Esophagus (tissue), 2 donors: ENCODE results near the gene MMP15. TPM values are rescaled to one million over a fixed set of nuclear protein-coding genes. Genes with fewer than 3 reads are reported as not detected.

Source experiments
- H3K27ac ChIP-seq, 2 donors: one replicate each; pipeline ENCODE4 v1.5.1; 2013; ENCODE audit warnings: low read depth in 2 of 2, mild to moderate bottlenecking in 2 of 2, inconsistent platforms in 1 of 2, low read length in 1 of 2, moderate library complexity in 1 of 2
- H3K27me3 ChIP-seq, 2 donors: one replicate each; pipeline ENCODE4 v1.6.1; 2013; ENCODE audit warnings: low read length in 2 of 2, control low read depth in 1 of 2, mild to moderate bottlenecking in 1 of 2; ENCODE audit not compliant: insufficient read depth in 2 of 2, control insufficient read depth in 1 of 2
- H3K36me3 ChIP-seq, 2 donors: one replicate each; pipeline ENCODE4 v1.6.1; 2013; ENCODE audit warnings: low read length in 1 of 2; ENCODE audit not compliant: control insufficient read depth in 2 of 2, insufficient read depth in 2 of 2
- H3K4me1 ChIP-seq, 2 donors: one replicate each; pipeline ENCODE4 v1.6.1; 2013; ENCODE audit warnings: low read length in 1 of 2; ENCODE audit not compliant: control insufficient read depth in 2 of 2, insufficient read depth in 2 of 2
- H3K4me3 ChIP-seq, 2 donors: one replicate each; pipeline ENCODE4 v1.5.1; 2013; ENCODE audit warnings: low read length in 2 of 2, mild to moderate bottlenecking in 2 of 2, low read depth in 1 of 2, moderate library complexity in 1 of 2
- H3K9me3 ChIP-seq, 2 donors: one replicate each; pipeline ENCODE4 v1.6.1; 2013; ENCODE audit warnings: mild to moderate bottlenecking in 2 of 2, low read depth in 1 of 2, low read length in 1 of 2, moderate library complexity in 1 of 2; ENCODE audit not compliant: control insufficient read depth in 2 of 2, insufficient read depth in 1 of 2
- WGBS, 2 donors: extraction: QIAGEN DNeasy Blood & Tissue Kit; methylation state at CpG; one replicate each; pipeline ENCODE4 v1.1.7; 2013; 5-methylcytosine and 5-hydroxymethylcytosine counted together
- polyA plus RNA-seq, 2 donors: library from polyadenylated mRNA; stranded (reverse); fragments of 200-250 nt; gene quantifications; one replicate each; pipeline ENCODE4 v1.2.3, GENCODE V29; 2013
- donor health status: healthy with polysubstance abuse.
- donor health status: Bipolar disorder and iron deficiency.

The MMP15 gene
- polyA plus RNA-seq, 2 donors: 2.5 to 2.7 TPM

DNA sequence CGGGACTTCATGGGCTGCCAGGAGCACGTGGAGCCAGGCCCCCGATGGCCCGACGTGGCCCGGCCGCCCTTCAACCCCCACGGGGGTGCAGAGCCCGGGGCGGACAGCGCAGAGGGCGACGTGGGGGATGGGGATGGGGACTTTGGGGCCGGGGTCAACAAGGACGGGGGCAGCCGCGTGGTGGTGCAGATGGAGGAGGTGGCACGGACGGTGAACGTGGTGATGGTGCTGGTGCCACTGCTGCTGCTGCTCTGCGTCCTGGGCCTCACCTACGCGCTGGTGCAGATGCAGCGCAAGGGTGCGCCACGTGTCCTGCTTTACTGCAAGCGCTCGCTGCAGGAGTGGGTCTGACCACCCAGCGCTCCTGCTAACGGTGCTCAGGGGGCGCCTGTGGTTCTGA, 19.5 kb downstream of the MMP15 start:
- Histone ChIP-seq H3K4me3 (no peak overlapping the region), H3K27me3 (no peaks in the 10 kb centered on the region), H3K36me3 (peaks cover 0 to 22% of the 10 kb centered on the region in 2 donors), H3K4me1 (no peaks in the 10 kb centered on the region), H3K27ac (no peak overlapping the region), H3K9me3 (no peaks in the 10 kb centered on the region)
- WGBS, 2 donors: 87 to 90% methylated on average over 30 to 31 of the region's 31 CpGs

- 83 to 85% methylated on average over 16 of the region's 16 CpGs for WGBS, 2 donors
- no peaks in the 10 kb centered on the region for H3K9me3 ChIP-seq
- H3K27me3 ChIP-seq: no peaks in the 10 kb centered on the region
- H3K36me3 ChIP-seq: peaks cover 0 to 14% of the 10 kb centered on the region in 2 donors
- no peak overlapping the region for H3K27ac ChIP-seq
- no peak overlapping the region for H3K4me3 ChIP-seq
- H3K4me1 ChIP-seq: no peaks in the 10 kb centered on the region
Observed at GRCh38 chr16:58046054-58046881, 20.7 kb downstream of the MMP15 start.

- Histone ChIP-seq H3K36me3 (peaks cover 0 to 9% of the 10 kb centered on the region in 2 donors), H3K27ac (no peak overlapping the region), H3K4me3 (no peak overlapping the region), H3K9me3 (no peaks in the 10 kb centered on the region), H3K27me3 (no peaks in the 10 kb centered on the region), H3K4me1 (no peaks in the 10 kb centered on the region)
- WGBS, 2 donors: 54 to 69% methylated on average over 6 of the region's 6 CpGs
Observed at GRCh38 chr16:58046936-58047335, 21.4 kb downstream of the MMP15 start.

- no peaks in the 10 kb centered on the region for H3K9me3 ChIP-seq
- H3K36me3 ChIP-seq: peaks cover 0 to 4% of the 10 kb centered on the region in 2 donors
- no peak overlapping the region for H3K27ac ChIP-seq
- no peaks in the 10 kb centered on the region for H3K27me3 ChIP-seq
- 69 to 70% methylated on average over 19 of the region's 19 CpGs for WGBS, 2 donors
- H3K4me3 ChIP-seq: no peak overlapping the region
- H3K4me1 ChIP-seq: no peaks in the 10 kb centered on the region
Observed at GRCh38 chr16:58047557-58048348, 22.2 kb downstream of the MMP15 start.

DNA sequence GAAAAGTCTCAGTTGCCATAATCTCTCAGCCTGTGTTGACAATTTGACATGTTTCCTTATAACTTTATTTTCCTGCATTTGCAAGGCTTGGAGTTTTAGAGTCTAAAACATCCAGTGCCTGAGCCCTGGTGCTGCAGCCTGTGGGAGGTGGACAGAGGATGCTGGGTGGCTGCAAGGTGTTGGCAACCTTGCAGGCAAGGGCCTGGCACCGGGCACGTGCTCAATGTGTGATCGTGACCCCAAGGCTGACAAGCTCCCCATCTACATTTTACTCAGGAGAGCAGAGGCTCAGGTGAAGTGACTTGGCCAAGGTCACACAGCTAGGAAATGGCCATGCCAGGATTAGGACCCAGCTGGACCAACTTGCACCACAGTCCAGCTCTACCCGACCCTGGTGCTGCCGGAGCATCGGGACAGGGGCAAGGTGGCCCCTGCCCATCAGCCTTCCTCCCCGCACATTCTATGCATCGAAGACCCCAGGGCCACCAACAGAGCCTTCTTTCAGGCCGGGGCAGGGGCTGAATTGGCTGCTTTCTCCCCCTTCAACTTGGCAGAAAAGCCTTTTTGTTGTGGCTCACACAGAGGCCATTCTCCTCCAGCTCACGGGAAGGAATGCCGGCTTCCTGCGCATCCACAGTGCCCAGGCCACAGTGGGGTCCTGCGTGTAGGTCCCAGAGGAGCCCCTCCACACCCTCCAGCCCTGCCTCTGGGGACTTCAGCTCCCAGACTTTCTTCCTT, 23.1 kb downstream of the MMP15 start:
- Histone ChIP-seq H3K4me1 (no peaks in the 10 kb centered on the region), H3K4me3 (no peak overlapping the region), H3K27ac (no peak overlapping the region), H3K36me3 (no peaks in the 10 kb centered on the region), H3K9me3 (no peaks in the 10 kb centered on the region), H3K27me3 (no peaks in the 10 kb centered on the region)
- WGBS, 2 donors: 85 to 88% methylated on average over 13 of the region's 13 CpGs

DNA sequence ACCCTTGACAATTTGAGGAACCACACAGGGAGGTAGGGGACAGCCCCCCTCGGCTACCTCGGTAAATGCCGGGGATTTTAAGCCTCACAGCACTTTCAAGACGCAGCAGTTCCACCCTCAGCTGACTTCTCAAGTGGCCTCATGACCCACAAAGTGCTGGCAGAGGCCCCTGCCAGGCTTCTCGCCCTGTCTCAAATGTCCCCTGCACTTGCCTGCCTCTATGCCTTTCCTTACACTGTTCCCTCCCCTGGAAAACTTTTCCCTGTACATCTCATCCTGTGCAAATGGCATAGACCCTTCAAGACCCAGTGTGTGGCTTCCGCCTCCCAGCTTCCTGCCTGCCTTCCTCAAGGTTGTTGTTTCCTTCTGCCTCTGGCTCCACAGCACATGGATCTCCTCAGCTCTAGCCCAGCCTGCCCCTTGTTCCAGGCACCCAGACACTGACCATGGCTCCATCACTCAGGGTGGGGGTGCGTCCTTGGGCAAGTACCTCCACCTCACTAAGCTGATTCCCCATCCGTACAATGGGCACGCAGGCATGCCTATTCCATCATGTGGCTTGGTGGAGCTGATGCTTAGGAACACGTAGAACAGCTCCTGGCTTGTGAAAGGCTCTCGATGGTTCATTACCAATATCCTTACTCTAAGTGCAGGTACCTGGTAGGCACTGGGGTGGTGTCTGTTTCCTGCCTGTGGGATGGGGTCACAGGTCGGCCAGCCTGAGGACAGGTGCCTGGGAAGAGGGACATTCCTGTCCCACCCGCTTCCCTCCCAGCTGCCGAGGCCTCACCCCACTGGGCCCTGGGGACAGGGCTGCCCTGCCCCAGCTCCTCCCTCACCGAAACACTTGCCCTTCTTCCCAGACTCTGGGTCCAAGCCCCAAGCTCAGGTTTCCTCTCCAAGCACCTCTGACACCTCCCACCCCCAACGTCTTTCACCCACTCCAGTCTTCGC, 24.0 kb downstream of the MMP15 start:
- H3K9me3 ChIP-seq: no peaks in the 10 kb centered on the region
- 76 to 77% methylated on average over 17 of the region's 17 CpGs for whole genome bisulfite sequencing, 2 donors
- no peak overlapping the region for H3K27ac ChIP-seq

DNA sequence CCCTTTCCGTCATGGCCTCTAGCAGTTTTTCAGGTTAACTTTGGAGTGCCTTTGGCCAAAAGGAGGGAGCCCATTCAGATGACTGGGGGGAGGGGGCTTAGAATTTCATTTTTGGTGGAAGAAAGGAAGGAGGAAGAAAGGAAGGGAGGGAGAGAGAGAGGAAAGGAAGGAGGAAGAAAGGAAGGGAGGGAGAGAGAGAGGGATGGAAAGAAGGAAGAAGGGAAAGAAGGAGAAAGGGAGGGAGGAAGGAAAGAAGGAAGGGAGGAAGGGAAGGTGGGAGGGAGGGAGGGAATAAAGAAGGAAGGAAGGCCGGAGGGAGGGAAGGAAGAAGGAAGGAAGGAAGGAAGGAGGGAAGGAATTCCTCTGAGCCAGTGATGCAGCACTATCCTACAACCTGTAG, 25.7 kb downstream of the MMP15 start:
- Histone ChIP-seq H3K9me3 (no peaks in the 10 kb centered on the region), H3K27ac (no peak overlapping the region), H3K4me3 (no peak overlapping the region), H3K27me3 (no peaks in the 10 kb centered on the region), H3K4me1 (no peaks in the 10 kb centered on the region), H3K36me3 (no peaks in the 10 kb centered on the region)
- 71 to 77% methylated on average over 2 of the region's 2 CpGs for WGBS, 2 donors

More for the DNA sequence above, 24.0 kb downstream of the MMP15 start:
- H3K4me1 ChIP-seq: no peaks in the 10 kb centered on the region
- no peaks in the 10 kb centered on the region for H3K36me3 ChIP-seq
- H3K27me3 ChIP-seq: no peaks in the 10 kb centered on the region
- no peak overlapping the region for H3K4me3 ChIP-seq

GRCh38 chr16:58051821-58052603, 26.5 kb downstream of the MMP15 start:
- H3K27me3 ChIP-seq: no peaks in the 10 kb centered on the region
- no peak overlapping the region for H3K4me3 ChIP-seq
- no peaks in the 10 kb centered on the region for H3K4me1 ChIP-seq
- WGBS, 2 donors: 67 to 76% methylated on average over 10 of the region's 10 CpGs
- no peaks in the 10 kb centered on the region for H3K9me3 ChIP-seq
- H3K27ac ChIP-seq: no peak overlapping the region
- no peaks in the 10 kb centered on the region for H3K36me3 ChIP-seq
